Mesenchymal stem cell (in vitro differentiated cells and primary cell): Measurements from ENCODE around the gene BABAM2. TPM values are rescaled to one million over a fixed set of nuclear protein-coding genes. Genes with fewer than 3 reads are reported as not detected.

Source experiments
- DNase-seq: peaks from one replicate; pipeline ENCODE4 v3.0.0-alpha.2; 2013
- H2AFZ ChIP-seq: one replicate; pipeline ENCODE4 v1.6.1; 2013; ENCODE audit warnings: low read depth, mild to moderate bottlenecking, control low read depth, inconsistent platforms, low read length, moderate library complexity
- H2AK5ac ChIP-seq: 2 replicates; pipeline ENCODE4 v1.6.1; 2013; ENCODE audit warnings: low read length, moderate library complexity, mild to moderate bottlenecking, inconsistent platforms; ENCODE audit not compliant: severe bottlenecking
- H2BK120ac ChIP-seq: one replicate; pipeline ENCODE4 v1.6.1; 2013; ENCODE audit warnings: low read depth, mild to moderate bottlenecking, inconsistent platforms, low read length, moderate library complexity
- H2BK12ac ChIP-seq, 2 experiments: one replicate each; pipeline ENCODE4 v1.6.1; 2013; ENCODE audit warnings: inconsistent platforms in 2 of 2, low read length in 2 of 2, mild to moderate bottlenecking in 2 of 2, moderate library complexity in 2 of 2, control low read depth in 1 of 2
- H2BK15ac ChIP-seq: one replicate; pipeline ENCODE4 v1.6.1; 2013; ENCODE audit warnings: mild to moderate bottlenecking, low read depth, inconsistent platforms; ENCODE audit not compliant: poor library complexity, severe bottlenecking
- H2BK5ac ChIP-seq: 2 replicates; pipeline ENCODE4 v1.6.1; 2013; ENCODE audit warnings: low read depth, mild to moderate bottlenecking, low read length, control low read depth, inconsistent platforms; ENCODE audit not compliant: poor library complexity, severe bottlenecking
- H3K14ac ChIP-seq, 2 experiments: one replicate each; pipeline ENCODE4 v1.6.1; 2013; ENCODE audit warnings: inconsistent platforms in 2 of 2, low read length in 2 of 2, control low read depth in 1 of 2, mild to moderate bottlenecking in 1 of 2, moderate library complexity in 1 of 2
- H3K18ac ChIP-seq, 2 experiments: one replicate each; pipeline ENCODE4 v1.6.1; 2013; ENCODE audit warnings: inconsistent platforms in 2 of 2, low read length in 2 of 2, control low read depth in 1 of 2, low read depth in 1 of 2, mild to moderate bottlenecking in 1 of 2
- H3K23ac ChIP-seq, 2 experiments: one replicate each; pipeline ENCODE4 v1.6.1; 2013; ENCODE audit warnings: inconsistent platforms in 2 of 2, low read length in 2 of 2, mild to moderate bottlenecking in 2 of 2, moderate library complexity in 2 of 2, control low read depth in 1 of 2
- H3K27ac ChIP-seq: 2 replicates; pipeline ENCODE4 v1.5.1; 2013; ENCODE audit warnings: mild to moderate bottlenecking, moderate library complexity, low read length, control low read depth, inconsistent platforms; ENCODE audit not compliant: poor library complexity, severe bottlenecking
- H3K27me3 ChIP-seq, 2 experiments: 2 replicates each; pipeline versions ENCODE4 v1.6.1 to v1.7.0; 2013; ENCODE audit warnings: low read length in 2 of 2, mild to moderate bottlenecking in 2 of 2, moderate library complexity in 2 of 2, control low read depth in 1 of 2, inconsistent platforms in 1 of 2; ENCODE audit not compliant: control insufficient read depth in 1 of 2, insufficient read depth in 1 of 2
- H3K36me3 ChIP-seq, 2 experiments: 2 replicates each; pipeline versions ENCODE4 v1.6.1 to v1.7.0; 2013; ENCODE audit warnings: low read length in 2 of 2, control low read depth in 1 of 2, inconsistent platforms in 1 of 2, low read depth in 1 of 2, mild to moderate bottlenecking in 1 of 2; ENCODE audit not compliant: insufficient read depth in 2 of 2, control insufficient read depth in 1 of 2
- H3K4ac ChIP-seq, 2 experiments: one replicate each; pipeline ENCODE4 v1.6.1; 2013; ENCODE audit warnings: inconsistent platforms in 2 of 2, low read length in 2 of 2, mild to moderate bottlenecking in 2 of 2, moderate library complexity in 2 of 2, control low read depth in 1 of 2, low read depth in 1 of 2
- H3K4me1 ChIP-seq: 2 replicates; pipeline ENCODE4 v1.6.1; 2013; ENCODE audit warnings: low read depth, low read length, control low read depth; ENCODE audit not compliant: control insufficient read depth, insufficient read depth
- H3K4me2 ChIP-seq: 2 replicates; pipeline ENCODE4 v1.6.1; 2013; ENCODE audit warnings: low read length, mild to moderate bottlenecking, inconsistent platforms; ENCODE audit not compliant: poor library complexity, severe bottlenecking
- H3K4me3 ChIP-seq, 2 experiments: 2 replicates each; pipeline versions ENCODE4 v1.5.1 to v1.7.0; 2013; ENCODE audit warnings: low read length in 2 of 2, mild to moderate bottlenecking in 2 of 2, control low read depth in 1 of 2, low read depth in 1 of 2; ENCODE audit not compliant: insufficient read depth in 1 of 2
- H3K79me1 ChIP-seq: replicated peaks from 2 replicates; pipeline ENCODE4 v1.6.1; 2013; ENCODE audit warnings: mild to moderate bottlenecking, control low read depth, low read length, inconsistent platforms; ENCODE audit not compliant: poor library complexity, severe bottlenecking
- H3K9ac ChIP-seq: 2 replicates; pipeline ENCODE4 v1.7.0; 2013; ENCODE audit warnings: mild to moderate bottlenecking, low read length, moderate library complexity
- H3K9me3 ChIP-seq: 2 replicates; pipeline ENCODE4 v1.7.0; 2013; ENCODE audit warnings: mild to moderate bottlenecking, low read length; ENCODE audit not compliant: control insufficient read depth
- H4K8ac ChIP-seq: one replicate; pipeline ENCODE4 v1.6.1; 2013; ENCODE audit warnings: inconsistent platforms, mild to moderate bottlenecking, low read length, moderate library complexity
- H4K91ac ChIP-seq: one replicate; pipeline ENCODE4 v1.6.1; 2013; ENCODE audit warnings: mild to moderate bottlenecking, low read length, inconsistent platforms
- WGBS: methylation state at CpG from one replicate; pipeline ENCODE4 v1.1.7; 2013; ENCODE audit warnings: mixed read lengths; 5-methylcytosine and 5-hydroxymethylcytosine counted together
- polyA plus RNA-seq, 2 experiments: library from polyadenylated mRNA; stranded (reverse); fragments of 200-250 nt; gene quantifications; one replicate each; pipeline ENCODE4 v1.2.3, GENCODE V29; 2013

BABAM2 gene
- polyA plus RNA-seq (2013, experiment 1 of 2) = 34.4 TPM
- polyA plus RNA-seq (2013, experiment 2 of 2) = 34.0 TPM

GRCh38 chr2:27890146-27890923 is at the start of gene BABAM2, which contains the start of gene RBKS:
BABAM2 (plus strand) TSS chr2:27890729; CDS start chr2:27894557, 3,828 bp downstream.
RBKS (minus strand) TSS chr2:27890387; CDS start chr2:27890345, 42 bp downstream.
- Histone ChIP-seq H2BK12ac (peak within 1 kb of the TSS in 1 of 2 experiments; percentile 73), H3K9me3 (no peaks in the 10 kb centered on the region), H2BK5ac (peak within 1 kb of the TSS; percentile 80), H3K4me2 (peak within 1 kb of the TSS; percentile 72), H2BK120ac (peak within 1 kb of the TSS; percentile 11), H2BK15ac (no peak within 1 kb of the TSS), H3K23ac (peak within 1 kb of the TSS in 1 of 2 experiments; percentile 40), H3K4me3 (peak within 1 kb of the TSS; percentile 80 to 97), H3K9ac (peak within 1 kb of the TSS; percentile 96), H3K18ac (peak within 1 kb of the TSS; percentile 46 to 97), H3K36me3 (peaks cover 0 to 11% of the 10 kb centered on the region in 2 experiments), H3K27ac (peak within 1 kb of the TSS; percentile 86), H3K4me1 (peaks cover 5% of the 10 kb centered on the region), H3K27me3 (no peaks in the 10 kb centered on the region), H3K14ac (peak within 1 kb of the TSS in 1 of 2 experiments; percentile 96), H2AFZ (peak within 1 kb of the TSS; percentile 91), H4K8ac (peak within 1 kb of the TSS; percentile 86), H2AK5ac (peak within 1 kb of the TSS; percentile 74), H4K91ac (peak within 1 kb of the TSS; percentile 44), H3K4ac (peak within 1 kb of the TSS; percentile 19 to 54), H3K79me1 (peaks cover 9% of the 10 kb centered on the region)
- peak; percentile 84 for DNase-seq
- under 1% methylated on average over 53 of the region's 79 CpGs for WGBS

- Histone ChIP-seq H2BK12ac (no peak overlapping the region), H3K4ac (no peak overlapping the region), H3K14ac (no peak overlapping the region), H2AK5ac (no peak overlapping the region), H2AFZ (no peak overlapping the region), H3K23ac (no peak overlapping the region), H2BK5ac (no peak overlapping the region), H3K4me2 (no peak overlapping the region), H3K27ac (no peak overlapping the region), H3K18ac (no peak overlapping the region), H3K27me3 (no peaks in the 10 kb centered on the region), H4K8ac (no peak overlapping the region), H3K9ac (no peak overlapping the region), H2BK15ac (no peak overlapping the region), H3K79me1 (no peaks in the 10 kb centered on the region), H3K4me1 (no peaks in the 10 kb centered on the region), H4K91ac (no peak overlapping the region), H3K4me3 (no peak overlapping the region), H3K36me3 (no peaks in the 10 kb centered on the region), H3K9me3 (no peaks in the 10 kb centered on the region), H2BK120ac (no peak overlapping the region)
- no peak for DNase-seq
- 96% methylated on average over 4 of the region's 5 CpGs for WGBS
Measured at GRCh38 chr2:27842894-27843293, 47.6 kb upstream of the BABAM2 start.

- H2BK120ac ChIP-seq = no peak overlapping the region
- DNase-seq = no peak
- 94% methylated on average over 6 of the region's 7 CpGs for WGBS
Measured at GRCh38 chr2:27843992-27844391, 46.5 kb upstream of the BABAM2 start.

GRCh38 chr2:27844821-27845255 is 45.7 kb upstream of the BABAM2 start:
- no peak overlapping the region for H3K18ac ChIP-seq
- WGBS = 92% methylated on average over 4 of the region's 4 CpGs
- H3K4me2 ChIP-seq = no peak overlapping the region
- no peak overlapping the region for H3K27ac ChIP-seq
- no peak overlapping the region for H4K91ac ChIP-seq
- no peak overlapping the region for H2AK5ac ChIP-seq
- H2BK15ac ChIP-seq = no peak overlapping the region
- no peaks in the 10 kb centered on the region for H3K36me3 ChIP-seq
- H3K23ac ChIP-seq = no peak overlapping the region
- H3K4me1 ChIP-seq = no peaks in the 10 kb centered on the region
- H2BK120ac ChIP-seq = no peak overlapping the region
- H3K14ac ChIP-seq = no peak overlapping the region
- H3K4ac ChIP-seq = no peak overlapping the region
- H2AFZ ChIP-seq = no peak overlapping the region
- no peak overlapping the region for H2BK5ac ChIP-seq
- H3K9ac ChIP-seq = no peak overlapping the region
- H3K9me3 ChIP-seq = no peaks in the 10 kb centered on the region
- H2BK12ac ChIP-seq = no peak overlapping the region
- H3K79me1 ChIP-seq = no peaks in the 10 kb centered on the region
- no peak overlapping the region for H3K4me3 ChIP-seq
- no peak overlapping the region for H4K8ac ChIP-seq
- H3K27me3 ChIP-seq = no peaks in the 10 kb centered on the region
- DNase-seq = no peak

More at GRCh38 chr2:27843992-27844391, 46.5 kb upstream of the BABAM2 start:
- H2BK12ac ChIP-seq = no peak overlapping the region
- H3K23ac ChIP-seq = no peak overlapping the region
- H2BK5ac ChIP-seq = no peak overlapping the region
- no peak overlapping the region for H3K4ac ChIP-seq
- H3K4me1 ChIP-seq = no peaks in the 10 kb centered on the region
- no peaks in the 10 kb centered on the region for H3K36me3 ChIP-seq
- H2BK15ac ChIP-seq = no peak overlapping the region
- no peak overlapping the region for H3K14ac ChIP-seq
- no peak overlapping the region for H4K8ac ChIP-seq
- no peaks in the 10 kb centered on the region for H3K27me3 ChIP-seq
- H2AK5ac ChIP-seq = no peak overlapping the region
- H3K18ac ChIP-seq = no peak overlapping the region
- H3K9ac ChIP-seq = no peak overlapping the region
- no peak overlapping the region for H3K27ac ChIP-seq
- no peak overlapping the region for H4K91ac ChIP-seq
- H3K4me3 ChIP-seq = no peak overlapping the region
- no peaks in the 10 kb centered on the region for H3K9me3 ChIP-seq
- no peaks in the 10 kb centered on the region for H3K79me1 ChIP-seq
- no peak overlapping the region for H3K4me2 ChIP-seq
- H2AFZ ChIP-seq = no peak overlapping the region
